HG03175 (cell line): Measurements from ENCODE around the gene TUBE1.
"Not testable (repeated sequence)": the region's sequence is repeated elsewhere in the genome, so short reads cannot be mapped to it uniquely, and the experiment has no call there.

Experiments used
- ATAC-seq: cut with Tn5 transposase; IDR thresholded peaks from one replicate; pipeline ENCODE4 v1.9.1; 2021; ENCODE audit warnings: mild to moderate bottlenecking, moderate library complexity; ENCODE audit not compliant: unreplicated experiment

TUBE1 gene, protein sequence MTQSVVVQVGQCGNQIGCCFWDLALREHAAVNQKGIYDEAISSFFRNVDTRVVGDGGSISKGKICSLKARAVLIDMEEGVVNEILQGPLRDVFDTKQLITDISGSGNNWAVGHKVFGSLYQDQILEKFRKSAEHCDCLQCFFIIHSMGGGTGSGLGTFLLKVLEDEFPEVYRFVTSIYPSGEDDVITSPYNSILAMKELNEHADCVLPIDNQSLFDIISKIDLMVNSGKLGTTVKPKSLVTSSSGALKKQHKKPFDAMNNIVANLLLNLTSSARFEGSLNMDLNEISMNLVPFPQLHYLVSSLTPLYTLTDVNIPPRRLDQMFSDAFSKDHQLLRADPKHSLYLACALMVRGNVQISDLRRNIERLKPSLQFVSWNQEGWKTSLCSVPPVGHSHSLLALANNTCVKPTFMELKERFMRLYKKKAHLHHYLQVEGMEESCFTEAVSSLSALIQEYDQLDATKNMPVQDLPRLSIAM

GRCh38 chr6:112087136-112087911 lies at the start of gene TUBE1, which contains the start of gene FAM229B:
Gene TUBE1, minus strand, starts transcription at chr6:112087482. Its CDS starts 48 bp downstream, at chr6:112087434.
Gene FAM229B, plus strand, starts transcription at chr6:112087591. Its CDS starts 11,693 bp downstream, at chr6:112099284.
- peak; percentile 97 for ATAC-seq

DNA sequence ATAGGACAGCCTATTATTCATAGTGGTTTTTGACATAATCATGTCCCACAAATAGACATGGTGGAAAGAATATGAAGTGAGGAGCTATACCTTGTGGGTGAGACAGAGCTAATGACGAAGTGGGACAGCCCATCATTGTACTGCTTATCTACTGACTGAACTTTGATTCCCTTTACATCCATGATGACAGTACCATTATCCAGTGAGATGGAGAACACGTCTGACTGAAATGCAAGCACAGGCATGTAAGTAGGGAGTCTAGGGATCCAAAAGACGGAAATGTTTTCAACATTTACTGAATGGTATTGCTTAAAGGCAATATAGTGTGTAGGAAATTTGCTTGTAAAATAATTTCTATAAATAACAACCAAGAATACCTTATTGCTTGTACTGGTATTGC lies 43.6 kb upstream of the TUBE1 start:
- no peak for ATAC-seq

DNA sequence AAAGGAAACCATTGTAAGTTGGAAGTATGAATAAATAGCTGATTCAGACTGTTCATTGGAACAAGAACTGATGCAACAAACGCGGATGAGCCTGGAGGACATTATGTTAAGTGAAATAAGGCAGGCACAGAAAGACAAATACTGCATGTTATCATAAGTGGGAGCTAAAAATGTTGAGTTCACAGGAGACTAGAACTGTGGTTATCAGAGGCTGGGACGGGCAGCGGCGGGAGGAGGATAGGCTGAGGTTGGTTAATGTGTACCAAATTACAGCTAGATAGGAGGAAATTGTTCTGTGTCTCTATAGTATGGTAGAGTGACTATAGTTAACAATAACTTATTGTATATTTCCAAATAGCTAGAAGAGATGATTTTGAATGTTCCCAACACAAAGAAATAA lies 40.9 kb upstream of the TUBE1 start:
- no peak for ATAC-seq

DNA sequence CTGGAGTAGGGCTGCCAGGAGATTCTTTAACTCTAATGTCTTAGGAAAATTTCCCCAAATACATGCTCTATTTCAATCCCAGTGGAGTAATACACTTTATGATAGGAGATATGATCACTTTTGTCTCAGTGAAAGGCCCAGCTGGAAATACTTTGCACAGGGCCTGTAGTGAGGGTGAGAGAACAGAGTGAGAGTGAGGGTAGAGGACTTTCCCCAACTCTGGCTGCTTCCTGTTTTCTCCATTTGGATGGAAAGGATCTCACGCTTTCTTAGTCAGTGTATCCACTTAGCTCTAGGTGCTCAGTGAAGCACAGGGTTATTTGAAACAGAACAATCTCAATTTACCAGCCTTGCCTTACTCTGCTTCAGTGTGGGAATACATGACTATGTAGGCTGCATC lies 36.7 kb upstream of the TUBE1 start:
- ATAC-seq, result no peak

GRCh38 chr6:112122756-112123155 lies 35.5 kb upstream of the TUBE1 start:
- no peak for ATAC-seq

DNA sequence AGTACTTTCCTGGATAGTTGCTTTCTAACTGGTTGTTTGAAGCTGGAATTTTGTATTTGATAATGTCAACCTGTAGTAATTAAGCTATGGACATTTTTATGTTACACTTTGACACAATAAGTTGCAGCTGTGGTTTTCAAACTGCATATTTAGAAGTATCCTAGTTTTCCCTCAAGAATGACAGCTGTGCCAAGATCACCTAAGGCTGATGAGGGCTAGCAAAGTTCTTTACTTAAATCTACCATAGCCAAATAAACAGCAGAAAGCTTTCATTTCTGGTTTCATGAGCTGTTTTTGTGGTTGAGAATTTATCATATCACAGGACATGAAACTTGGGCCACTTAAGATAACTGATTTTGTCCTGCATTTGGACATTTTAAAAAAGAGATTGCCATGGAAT lies 30.8 kb upstream of the TUBE1 start:
- ATAC-seq, result no peak

GRCh38 chr6:112117554-112117953 lies 30.3 kb upstream of the TUBE1 start:
- ATAC-seq, result no peak

GRCh38 chr6:112116221-112116620 lies 28.9 kb upstream of the TUBE1 start:
- no peak for ATAC-seq

- ATAC-seq, result no peak
These were observed 27.4 kb upstream of the TUBE1 start for GRCh38 chr6:112114577-112115223.

- no peak for ATAC-seq
These were observed 26.6 kb upstream of the TUBE1 start for GRCh38 chr6:112113918-112114317.

DNA sequence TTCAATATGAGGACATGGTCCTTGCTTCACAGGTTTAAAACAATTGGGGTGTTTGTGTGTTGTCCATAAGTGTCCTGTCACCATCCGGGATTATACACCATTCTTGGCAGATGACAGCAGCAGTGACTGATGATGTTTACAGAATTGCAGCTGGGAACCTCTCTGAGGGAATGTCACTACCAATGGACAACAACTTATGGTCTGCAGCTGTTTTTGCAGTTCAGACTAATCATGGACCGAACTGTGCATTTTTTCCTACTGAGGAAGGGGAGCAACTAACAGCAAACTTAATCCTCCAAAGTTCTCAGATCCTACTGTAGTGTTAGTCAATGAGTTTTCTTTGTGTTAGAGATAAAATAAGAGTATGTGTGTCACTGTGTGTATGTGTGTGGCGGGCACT lies 26.1 kb upstream of the TUBE1 start:
- ATAC-seq, result no peak

DNA sequence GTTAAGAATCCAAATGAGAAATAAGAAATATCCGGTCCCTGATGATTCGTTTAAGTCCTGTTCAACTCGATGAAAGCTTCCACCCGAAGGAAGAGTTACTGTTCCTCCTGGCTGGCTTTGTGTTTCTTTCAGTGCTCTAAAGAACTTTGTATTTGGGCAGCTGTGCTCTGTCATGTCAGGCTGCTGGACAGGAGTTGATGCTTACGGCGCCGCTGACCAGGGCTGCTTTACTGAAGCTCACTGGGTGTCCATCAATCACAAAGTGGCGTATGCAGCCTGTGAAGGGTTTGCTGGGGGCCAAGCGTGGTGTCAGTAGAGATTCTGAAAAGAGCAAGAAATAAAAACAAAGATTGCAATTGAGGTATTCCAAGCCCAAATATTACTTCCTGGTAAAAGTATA lies 22.0 kb upstream of the TUBE1 start:
- no peak for ATAC-seq

- ATAC-seq, result no peak
These were observed 19.3 kb upstream of the TUBE1 start for GRCh38 chr6:112106562-112106961.

DNA sequence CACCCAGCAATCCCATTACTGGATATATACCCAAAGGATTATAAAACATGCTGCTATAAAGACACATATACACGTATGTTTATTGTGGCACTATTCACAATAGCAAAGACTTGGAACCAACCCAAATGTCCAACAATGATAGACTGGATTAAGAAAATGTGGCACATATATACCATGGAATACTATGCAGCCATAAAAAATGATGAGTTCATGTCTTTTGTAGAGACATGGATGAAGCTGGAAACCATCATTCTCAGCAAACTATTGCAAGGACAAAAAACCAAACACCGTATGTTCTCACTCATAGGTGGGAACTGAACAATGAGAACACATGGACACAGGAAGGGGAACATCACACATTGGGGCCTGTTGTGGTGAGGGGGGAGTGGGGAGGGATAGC lies 18.7 kb upstream of the TUBE1 start:
- not testable (repeated sequence) for ATAC-seq

GRCh38 chr6:112100561-112100960 lies 13.3 kb upstream of the TUBE1 start:
- ATAC-seq, result no peak

- ATAC-seq, result no peak
These were observed 9.6 kb upstream of the TUBE1 start for GRCh38 chr6:112096901-112097300.

GRCh38 chr6:112087916-112088315 lies 634 bp upstream of the TUBE1 start:
- no peak for ATAC-seq

GRCh38 chr6:112086744-112087135 lies 542 bp downstream of the TUBE1 start:
- peak; percentile 17 for ATAC-seq

- ATAC-seq, result no peak
These were observed 1.8 kb downstream of the TUBE1 start for GRCh38 chr6:112085286-112086065.

DNA sequence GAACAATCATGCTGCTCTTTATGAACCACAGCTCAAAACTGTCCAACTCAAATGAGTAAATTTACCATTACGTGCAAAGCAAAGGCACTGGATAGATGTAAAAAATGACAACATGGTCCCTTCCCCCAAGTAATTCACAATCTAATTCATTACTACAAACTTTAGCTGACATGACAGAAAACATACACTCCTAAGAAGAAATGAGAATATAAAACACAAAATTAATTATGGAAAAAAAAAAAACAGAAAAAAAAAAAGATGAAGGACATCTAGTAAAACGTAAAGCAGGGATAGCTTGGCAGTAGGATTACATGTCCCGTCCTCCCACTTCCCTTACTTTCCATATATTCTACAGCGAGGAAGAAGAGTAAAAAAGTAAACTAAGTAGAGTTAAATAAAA lies 5.7 kb downstream of the TUBE1 start:
- no peak for ATAC-seq

DNA sequence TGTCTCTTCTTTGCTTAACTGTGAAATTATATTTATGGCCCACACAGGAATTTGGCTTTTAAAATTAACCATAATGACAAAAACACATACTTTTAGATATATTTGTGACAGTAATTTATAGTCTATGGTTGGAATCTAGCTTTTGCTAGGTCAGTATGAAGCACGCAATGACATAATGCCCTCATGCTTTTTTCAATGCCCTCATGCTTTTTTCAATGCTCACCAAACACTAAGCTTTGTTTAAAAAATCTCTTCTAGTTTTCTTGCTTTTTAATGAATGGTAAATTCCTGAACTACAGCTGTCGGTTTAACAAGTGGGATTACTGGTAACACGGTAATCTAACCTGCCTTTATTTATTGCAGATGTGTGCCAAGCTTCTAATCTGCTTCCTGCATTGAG lies 20.7 kb downstream of the TUBE1 start:
- ATAC-seq, result no peak
